GM21423 (cell line): Measurements from ENCODE around the gene POU3F3.

Experiments used
- ATAC-seq: cut with Tn5 transposase; IDR thresholded peaks from one replicate; pipeline ENCODE4 v1.9.1; 2021; ENCODE audit warnings: mild to moderate bottlenecking, moderate library complexity; ENCODE audit not compliant: unreplicated experiment

Gene POU3F3

DNA sequence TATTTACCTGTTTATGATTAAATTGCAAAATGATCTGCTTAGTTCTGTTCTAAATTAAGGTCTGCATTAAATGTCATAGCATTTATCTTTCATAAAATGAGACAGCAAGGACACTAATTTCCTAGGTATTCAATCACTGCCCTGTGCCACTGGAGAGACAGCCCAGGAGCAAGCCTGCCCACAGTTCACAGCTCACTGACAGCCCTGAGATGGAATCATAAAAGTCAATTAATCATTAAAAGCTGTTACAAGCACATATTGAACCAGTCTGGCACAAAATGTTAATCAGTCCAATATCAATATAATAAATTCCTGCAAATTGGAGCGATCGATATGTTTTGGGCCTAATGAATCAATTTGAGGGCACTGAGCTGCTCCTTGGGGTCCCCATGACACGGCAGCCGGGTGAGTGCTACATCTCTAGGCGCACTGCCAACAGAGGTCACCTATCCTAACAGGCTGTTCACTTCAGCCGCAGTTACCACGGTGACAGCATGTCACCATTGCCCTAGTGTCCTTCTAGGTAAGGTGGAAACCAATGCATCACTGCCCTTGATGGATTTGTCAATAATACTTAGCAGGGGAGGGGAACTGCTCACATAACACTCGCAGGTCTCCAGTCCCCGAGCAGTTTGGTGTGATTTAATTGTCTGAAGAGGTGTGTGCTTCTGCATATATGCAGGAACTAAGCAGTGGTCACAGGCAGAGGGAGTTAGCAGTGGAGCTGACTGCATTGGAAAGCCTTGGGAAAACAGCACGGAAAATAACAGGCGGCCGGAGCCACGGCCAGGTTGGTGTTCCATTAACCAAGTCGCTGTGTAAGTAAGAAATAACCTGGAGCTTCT is 47.3 kb downstream of the POU3F3 start:
- no peak for ATAC-seq

DNA sequence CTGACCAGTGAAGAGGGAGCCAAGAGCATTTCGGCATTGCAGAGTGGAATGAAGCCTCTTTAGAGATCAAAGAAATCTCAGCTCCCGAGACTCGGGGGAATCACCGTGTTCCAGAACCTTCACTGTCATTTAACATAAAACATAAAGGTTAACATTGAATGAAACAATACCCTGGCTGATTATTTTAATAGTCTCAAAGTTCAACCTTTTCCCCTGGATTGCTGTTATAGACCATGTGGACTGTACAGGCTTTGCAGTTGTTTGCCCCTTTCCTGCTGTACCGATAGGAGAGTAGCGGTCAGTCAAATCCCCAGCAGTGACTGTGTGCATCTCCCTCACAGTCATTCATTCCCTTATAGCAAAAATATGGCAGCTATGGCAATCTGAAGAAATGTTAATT is 48.4 kb downstream of the POU3F3 start:
- ATAC-seq: no peak
